Sciatic nerve (tissue), 1 donor: ENCODE measurements around the gene DHTKD1. TPM values are rescaled to one million over a fixed set of nuclear protein-coding genes. Genes with fewer than 3 reads are reported as not detected.

Experiments
- microRNA-seq: library from miRNA; unstranded; fragments of <30 nt; microRNA quantifications from one replicate; pipeline ENCODE4 v1.2.0, GENCODE V29; 2020
- total RNA-seq: library from RNA; stranded (reverse); fragmentation: NEBNext Ultra II Directional; extraction: Animal tissue kit (Norgen Biotek cat#: 25700); gene quantifications from one replicate; pipeline ENCODE4 v1.2.1, GENCODE V29; 2021
- donor health status: DM: no; HTN: no; CAD: no.

The DHTKD1 gene
- total RNA-seq, 1 donor from 2014 or later: 25.3 TPM

Small RNA genes lying within 50 kb of the gene (microRNA-seq; reads per million reads assigned to microRNA genes)
- gene MIR548AK: not detected

Other genes starting within 250 kb of the DHTKD1 start
- 23.7 TPM for gene PROSER2, start 245.6 kb upstream of the DHTKD1 start, total RNA-seq
- 29.4 TPM for gene UPF2, start 26.1 kb upstream of the DHTKD1 start, total RNA-seq
- 18.3 TPM for gene SEC61A2, start 60.7 kb downstream of the DHTKD1 start, total RNA-seq
- gene NUDT5, start 126.9 kb downstream of the DHTKD1 start, total RNA-seq: 36.2 TPM
- gene CDC123, start 127.2 kb downstream of the DHTKD1 start, total RNA-seq: 42.2 TPM